ENCODE measurements around the gene CD58. TPM values are rescaled to one million over a fixed set of nuclear protein-coding genes. Genes with fewer than 3 reads are reported as not detected.

The CD58 gene
- total RNA-seq, 4 donors from 2014 or later, result 25.3 to 40.9 (median 28.9) TPM

GRCh38 chr1:116531917-116532316 is 38.9 kb downstream of the CD58 start:
- intact Hi-C loops (cut with DNase I; ENCODE audit: low total_unique reads), result no loop called here
- 95 to 96% methylated on average over 11 to 13 of the region's 13 CpGs for WGBS, 2 donors
- no peak for DNase-seq (ENCODE audit: low spot score in 2 of 2)

GRCh38 chr1:116529681-116530080 is 41.1 kb downstream of the CD58 start:
- WGBS, 2 donors, result 87 to 94% methylated on average over 3 of the region's 3 CpGs
- intact Hi-C loops (cut with DNase I; ENCODE audit: low total_unique reads), result no loop called here
- TF ChIP-seq POLR2A (IDR thresholded peaks at IDR 0.05) (no peak), CTCF (IDR thresholded peaks at IDR 0.05) (no peak)
- H3K4me3 ChIP-seq (ENCODE audit: low read depth, poor library complexity, severe bottlenecking), result no peak overlapping the region
- DNase-seq (ENCODE audit: low spot score in 2 of 2), result no peak

More at GRCh38 chr1:116531917-116532316, 38.9 kb downstream of the CD58 start:
- H3K4me3 ChIP-seq (ENCODE audit: low read depth, poor library complexity, severe bottlenecking), result no peak overlapping the region
- TF ChIP-seq CTCF (IDR thresholded peaks at IDR 0.05) (no peak), POLR2A (IDR thresholded peaks at IDR 0.05) (no peak)

GRCh38 chr1:116529199-116529631 is 41.6 kb downstream of the CD58 start:
- TF ChIP-seq POLR2A (IDR thresholded peaks at IDR 0.05) (no peak), CTCF (IDR thresholded peaks at IDR 0.05) (no peak)
- 81 to 87% methylated on average over 3 of the region's 3 CpGs for WGBS, 2 donors
- intact Hi-C loops (cut with DNase I; ENCODE audit: low total_unique reads), result no loop called here
- no peak for DNase-seq (ENCODE audit: low spot score in 2 of 2)
- no peak overlapping the region for H3K4me3 ChIP-seq (ENCODE audit: low read depth, poor library complexity, severe bottlenecking)

- no peak for DNase-seq (ENCODE audit: low spot score in 2 of 2)
- no peak overlapping the region for H3K4me3 ChIP-seq (ENCODE audit: low read depth, poor library complexity, severe bottlenecking)
- 97 to 98% methylated on average over 1 of the region's 1 CpG for WGBS, 2 donors
- no peak for TF ChIP-seq POLR2A (IDR thresholded peaks at IDR 0.05)
- no peak for TF ChIP-seq CTCF (IDR thresholded peaks at IDR 0.05)
- intact Hi-C loops (cut with DNase I; ENCODE audit: low total_unique reads), result no loop called here
These were observed 42.3 kb downstream of the CD58 start for GRCh38 chr1:116528329-116529083.

DNA sequence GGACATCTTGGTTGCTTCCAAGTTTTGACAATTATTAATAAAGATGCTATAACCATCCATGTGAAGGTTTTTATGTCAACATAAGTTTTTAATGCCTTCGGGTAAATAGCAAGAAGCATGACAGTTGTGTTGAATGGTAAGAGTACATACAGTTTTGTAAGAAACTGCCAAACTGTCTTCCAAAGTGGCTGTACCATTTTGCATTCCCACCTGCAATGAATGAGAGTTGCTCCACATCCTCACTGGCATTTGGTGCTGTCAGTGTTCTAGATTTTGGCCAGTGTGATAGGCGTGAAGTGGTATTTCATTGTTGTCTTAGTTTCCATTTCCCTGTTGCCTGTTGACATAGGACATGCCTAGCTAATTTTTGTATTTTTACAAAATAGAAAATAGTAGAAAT is 45.4 kb downstream of the CD58 start:
- WGBS, 2 donors, result 98 to 99% methylated on average over 2 of the region's 2 CpGs
- no peak overlapping the region for H3K4me3 ChIP-seq (ENCODE audit: low read depth, poor library complexity, severe bottlenecking)
- intact Hi-C loops (cut with DNase I; ENCODE audit: low total_unique reads), result no loop called here
- TF ChIP-seq POLR2A (IDR thresholded peaks at IDR 0.05) (no peak), CTCF (IDR thresholded peaks at IDR 0.05) (no peak)
- no peak for DNase-seq (ENCODE audit: low spot score in 2 of 2)

DNA sequence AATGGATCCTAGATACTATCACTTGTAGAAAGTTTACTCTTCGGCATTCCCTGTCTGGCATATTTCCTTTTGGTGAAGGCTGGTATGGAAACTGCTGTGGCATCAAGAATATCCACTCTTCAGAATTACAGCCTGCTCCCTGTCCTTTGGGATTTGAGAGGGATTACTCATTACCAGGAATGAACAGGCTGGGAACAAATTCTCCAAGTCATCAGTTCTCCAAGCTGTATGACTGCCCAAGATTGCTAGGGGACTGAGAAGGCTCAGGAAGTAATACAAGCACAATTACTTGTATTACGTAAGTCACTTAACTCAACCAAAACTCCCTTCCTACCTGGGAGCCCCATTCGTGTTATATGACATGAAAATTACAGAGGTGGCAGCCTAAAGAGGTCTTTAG is 49.6 kb downstream of the CD58 start:
- no peak overlapping the region for H3K4me3 ChIP-seq (ENCODE audit: low read depth, poor library complexity, severe bottlenecking)
- TF ChIP-seq CTCF (IDR thresholded peaks at IDR 0.05) (no peak), POLR2A (IDR thresholded peaks at IDR 0.05) (no peak)
- DNase-seq (ENCODE audit: low spot score in 2 of 2), result no peak
- 70 to 79% methylated on average over 3 of the region's 3 CpGs for WGBS, 2 donors
- intact Hi-C loops (cut with DNase I; ENCODE audit: low total_unique reads), result no loop called here
